IMR-90 (cell line): ENCODE results near the gene CRACR2B.

Experiments used
- BHLHE40 ChIP-seq: fragments of 150-350 bp; IDR thresholded peaks from 2 replicates; pipeline ENCODE4 v1.6.1; 2016; ENCODE audit warnings: mild to moderate bottlenecking, low read depth, low read length
- CEBPB ChIP-seq: IDR thresholded peaks from 2 replicates; pipeline ENCODE4 v1.6.1; 2012; ENCODE audit warnings: low read depth, low read length, improper control_type of control experiment
- CHD1 ChIP-seq: IDR thresholded peaks from 2 replicates; pipeline ENCODE4 v1.6.1; 2012; ENCODE audit warnings: low read depth, low read length, improper control_type of control experiment
- POLR2A ChIP-seq: IDR thresholded peaks from 2 replicates; pipeline ENCODE4 v1.6.1; 2012; ENCODE audit warnings: mild to moderate bottlenecking, low read depth, low read length
- RCOR1 ChIP-seq: IDR thresholded peaks from 2 replicates; pipeline ENCODE4 v1.6.1; 2012; ENCODE audit warnings: mild to moderate bottlenecking, low read length, improper control_type of control experiment; ENCODE audit not compliant: insufficient replicate concordance
- RFX5 ChIP-seq: IDR thresholded peaks from 2 replicates; pipeline ENCODE4 v1.8.0; 2012; ENCODE audit warnings: low read depth, mild to moderate bottlenecking, low read length, moderate library complexity
- SMC3 ChIP-seq: fragments of 150-350 bp; IDR thresholded peaks from 2 replicates; pipeline ENCODE4 v1.6.1; 2016; ENCODE audit warnings: low read depth, mild to moderate bottlenecking, antibody characterized with exemption, low read length, moderate library complexity
- TF ChIP-seq, protein P1 (sequence below): conservative IDR thresholded peaks from 2 replicates; pipeline ENCODE4 v1.5.1; 2012; ENCODE audit warnings: mild to moderate bottlenecking, low read depth, low read length, improper control_type of control experiment
- TF ChIP-seq, protein P2 (sequence below): fragments of 150-350 bp; IDR thresholded peaks from 2 replicates; pipeline ENCODE4 v1.6.1; 2017; ENCODE audit warnings: mild to moderate bottlenecking, antibody characterized with exemption, low read length, low read depth

DNA sequence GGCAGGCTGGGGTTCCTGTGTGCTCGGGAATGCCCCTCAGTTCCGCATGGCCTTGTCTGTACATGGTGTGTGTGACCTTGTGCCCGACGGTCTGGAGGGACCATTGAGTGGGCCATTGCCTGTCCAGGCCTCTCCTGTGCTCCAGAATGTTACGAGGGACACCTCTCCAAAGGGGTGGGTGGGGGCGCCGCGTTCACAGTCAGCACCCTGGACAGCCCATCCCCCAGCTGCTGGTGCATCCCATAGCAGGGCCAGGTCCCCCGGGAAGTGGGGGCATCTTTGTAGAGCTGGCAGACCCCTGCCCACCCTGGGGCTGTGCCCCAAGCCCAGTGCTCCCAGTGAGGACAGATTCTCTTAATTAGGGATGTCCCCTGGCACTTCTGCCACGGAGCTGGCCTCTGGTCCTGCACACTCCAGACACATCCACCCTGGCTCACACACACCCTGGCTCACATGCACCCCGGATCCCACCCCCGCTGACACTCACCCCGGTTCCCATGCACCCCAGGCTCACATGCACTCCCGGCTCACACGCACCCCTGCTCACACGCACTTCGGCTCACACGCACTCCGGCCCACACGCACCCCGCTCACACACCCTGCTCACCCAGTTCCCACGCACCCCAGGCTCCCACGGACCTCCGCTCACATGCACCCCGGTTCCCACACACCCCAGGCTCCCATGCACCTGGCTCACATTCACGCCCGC, 30.5 kb downstream of the CRACR2B start:
- TF ChIP-seq, protein P1, sequence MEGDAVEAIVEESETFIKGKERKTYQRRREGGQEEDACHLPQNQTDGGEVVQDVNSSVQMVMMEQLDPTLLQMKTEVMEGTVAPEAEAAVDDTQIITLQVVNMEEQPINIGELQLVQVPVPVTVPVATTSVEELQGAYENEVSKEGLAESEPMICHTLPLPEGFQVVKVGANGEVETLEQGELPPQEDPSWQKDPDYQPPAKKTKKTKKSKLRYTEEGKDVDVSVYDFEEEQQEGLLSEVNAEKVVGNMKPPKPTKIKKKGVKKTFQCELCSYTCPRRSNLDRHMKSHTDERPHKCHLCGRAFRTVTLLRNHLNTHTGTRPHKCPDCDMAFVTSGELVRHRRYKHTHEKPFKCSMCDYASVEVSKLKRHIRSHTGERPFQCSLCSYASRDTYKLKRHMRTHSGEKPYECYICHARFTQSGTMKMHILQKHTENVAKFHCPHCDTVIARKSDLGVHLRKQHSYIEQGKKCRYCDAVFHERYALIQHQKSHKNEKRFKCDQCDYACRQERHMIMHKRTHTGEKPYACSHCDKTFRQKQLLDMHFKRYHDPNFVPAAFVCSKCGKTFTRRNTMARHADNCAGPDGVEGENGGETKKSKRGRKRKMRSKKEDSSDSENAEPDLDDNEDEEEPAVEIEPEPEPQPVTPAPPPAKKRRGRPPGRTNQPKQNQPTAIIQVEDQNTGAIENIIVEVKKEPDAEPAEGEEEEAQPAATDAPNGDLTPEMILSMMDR: no peak
- TF ChIP-seq POLR2A (no peak), BHLHE40 (no peak), RFX5 (no peak), SMC3 (no peak), CHD1 (no peak), RCOR1 (no peak), CEBPB (no peak)
- TF ChIP-seq, protein P2, sequence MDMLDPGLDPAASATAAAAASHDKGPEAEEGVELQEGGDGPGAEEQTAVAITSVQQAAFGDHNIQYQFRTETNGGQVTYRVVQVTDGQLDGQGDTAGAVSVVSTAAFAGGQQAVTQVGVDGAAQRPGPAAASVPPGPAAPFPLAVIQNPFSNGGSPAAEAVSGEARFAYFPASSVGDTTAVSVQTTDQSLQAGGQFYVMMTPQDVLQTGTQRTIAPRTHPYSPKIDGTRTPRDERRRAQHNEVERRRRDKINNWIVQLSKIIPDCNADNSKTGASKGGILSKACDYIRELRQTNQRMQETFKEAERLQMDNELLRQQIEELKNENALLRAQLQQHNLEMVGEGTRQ: no peak
